ENCODE data around the gene MARCHF6. TPM values are rescaled to one million over a fixed set of nuclear protein-coding genes. Genes with fewer than 3 reads are reported as not detected.

Gene MARCHF6
- total and polyA plus RNA-seq, 9 of the 15 experiments (the other 6 are each of a cell fraction or from before 2014, with no cell fraction given) = 74.1 to 456 (median 116) TPM

DNA sequence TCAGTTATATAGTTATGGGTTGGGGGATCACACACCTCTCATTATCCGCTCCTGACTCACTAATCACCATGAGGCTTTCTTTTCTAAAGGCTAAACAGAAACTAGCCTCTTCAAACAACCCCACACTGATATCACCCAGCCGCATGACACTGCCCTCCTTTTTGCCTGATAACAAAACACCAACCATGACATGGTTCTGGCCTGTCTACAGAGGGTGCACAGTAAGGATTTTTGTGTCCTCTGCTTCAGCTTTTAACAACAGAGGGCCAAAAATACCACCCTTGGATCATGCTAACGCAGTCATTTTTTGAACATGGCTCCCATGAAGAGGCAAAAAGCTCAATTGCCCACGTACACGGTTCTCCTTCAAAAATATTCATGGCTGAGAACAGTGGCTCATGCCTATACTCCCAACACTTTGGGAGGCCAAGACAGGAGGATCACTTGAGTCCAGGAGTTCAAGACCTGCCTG, 49.8 kb upstream of the MARCHF6 start (continued):
- TF ChIP-seq POLR3A (IDR thresholded peaks at IDR 0.05; ENCODE audit: borderline replicate concordance, extremely low read depth, insufficient read depth, insufficient read length) = no peak
- TF ChIP-seq TFAM (CRISPR knock-in tag; conservative IDR thresholded peaks at IDR 0.05) = no peak
- TF ChIP-seq NFIC (IDR thresholded peaks at IDR 0.05) = no peak
- TF ChIP-seq BDP1 (IDR thresholded peaks at IDR 0.05; ENCODE audit: insufficient read depth, insufficient read length) = no peak
- TF ChIP-seq, protein P1, sequence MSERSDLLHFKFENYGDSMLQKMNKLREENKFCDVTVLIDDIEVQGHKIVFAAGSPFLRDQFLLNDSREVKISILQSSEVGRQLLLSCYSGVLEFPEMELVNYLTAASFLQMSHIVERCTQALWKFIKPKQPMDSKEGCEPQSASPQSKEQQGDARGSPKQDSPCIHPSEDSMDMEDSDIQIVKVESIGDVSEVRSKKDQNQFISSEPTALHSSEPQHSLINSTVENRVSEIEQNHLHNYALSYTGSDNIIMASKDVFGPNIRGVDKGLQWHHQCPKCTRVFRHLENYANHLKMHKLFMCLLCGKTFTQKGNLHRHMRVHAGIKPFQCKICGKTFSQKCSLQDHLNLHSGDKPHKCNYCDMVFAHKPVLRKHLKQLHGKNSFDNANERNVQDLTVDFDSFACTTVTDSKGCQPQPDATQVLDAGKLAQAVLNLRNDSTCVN (CRISPR knock-in tag; IDR thresholded peaks at IDR 0.05) = peak; percentile 94
- no peak for TF ChIP-seq WHSC1 (IDR thresholded peaks at IDR 0.05; ENCODE audit: low read length)
- TF ChIP-seq TCF3 (CRISPR knock-in tag; IDR thresholded peaks at IDR 0.05) = peak; percentile 79
- TF ChIP-seq ZNF586 (CRISPR knock-in tag; conservative IDR thresholded peaks at IDR 0.05) = no peak
- no peak for TF ChIP-seq PHB (CRISPR knock-in tag; IDR thresholded peaks at IDR 0.05)
- no peak for TF ChIP-seq SNIP1 (IDR thresholded peaks at IDR 0.05; ENCODE audit: low read depth)
- no peak for TF ChIP-seq COPS2 (conservative IDR thresholded peaks at IDR 0.05)
- TF ChIP-seq XRCC5 (IDR thresholded peaks at IDR 0.05; ENCODE audit: low read depth, low read length) = no peak
- peak; percentile 76 for TF ChIP-seq MAFG (tag; conservative IDR thresholded peaks at IDR 0.05)
- TF ChIP-seq ZNF584 (CRISPR knock-in tag; IDR thresholded peaks at IDR 0.05; ENCODE audit: low read depth) = peak; percentile 88; the same call in 1 of the 2 replicates
- no peak for TF ChIP-seq NR1H2 (CRISPR knock-in tag; IDR thresholded peaks at IDR 0.05)
- TF ChIP-seq TCFL5 (CRISPR knock-in tag; conservative IDR thresholded peaks at IDR 0.05) = peak; percentile 86
- no peak for TF ChIP-seq NFIX (CRISPR knock-in tag; IDR thresholded peaks at IDR 0.05; ENCODE audit: low read depth)
- TF ChIP-seq, protein P2, sequence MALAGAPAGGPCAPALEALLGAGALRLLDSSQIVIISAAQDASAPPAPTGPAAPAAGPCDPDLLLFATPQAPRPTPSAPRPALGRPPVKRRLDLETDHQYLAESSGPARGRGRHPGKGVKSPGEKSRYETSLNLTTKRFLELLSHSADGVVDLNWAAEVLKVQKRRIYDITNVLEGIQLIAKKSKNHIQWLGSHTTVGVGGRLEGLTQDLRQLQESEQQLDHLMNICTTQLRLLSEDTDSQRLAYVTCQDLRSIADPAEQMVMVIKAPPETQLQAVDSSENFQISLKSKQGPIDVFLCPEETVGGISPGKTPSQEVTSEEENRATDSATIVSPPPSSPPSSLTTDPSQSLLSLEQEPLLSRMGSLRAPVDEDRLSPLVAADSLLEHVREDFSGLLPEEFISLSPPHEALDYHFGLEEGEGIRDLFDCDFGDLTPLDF (CRISPR knock-in tag; IDR thresholded peaks at IDR 0.05) = no peak
- TF ChIP-seq ZFX (CRISPR knock-in tag; IDR thresholded peaks at IDR 0.05) = peak; percentile 72
- peak; percentile 63 for TF ChIP-seq NFE2 (IDR thresholded peaks at IDR 0.05; ENCODE audit: low read depth)
- TF ChIP-seq SNRNP70 (optimal IDR thresholded peaks at IDR 0.05; ENCODE audit: low read depth, low read length) = no peak
- TF ChIP-seq CBX2 (IDR thresholded peaks at IDR 0.05; ENCODE audit: insufficient read depth, low read length, poor library complexity, severe bottlenecking) = no peak
- TF ChIP-seq ADNP (tag; IDR thresholded peaks at IDR 0.05) = no peak
- TF ChIP-seq ZBTB7A (IDR thresholded peaks at IDR 0.05; ENCODE audit: borderline replicate concordance, control insufficient read depth, low read depth, low read length) = no peak
- peak; percentile 95 for TF ChIP-seq DPF2 (IDR thresholded peaks at IDR 0.05)
- TF ChIP-seq ATF1 (CRISPR knock-in tag; IDR thresholded peaks at IDR 0.05) = no peak
- TF ChIP-seq ATF1 (tag; IDR thresholded peaks at IDR 0.05) = peak; percentile 81
- TF ChIP-seq TRIM24 (IDR thresholded peaks at IDR 0.05) = peak; percentile 8 to 84; a peak in 3 of 4 replicates
- TF ChIP-seq SLC30A9 (CRISPR knock-in tag; IDR thresholded peaks at IDR 0.05) = no peak
- peak; percentile 85 for TF ChIP-seq ZNF174 (CRISPR knock-in tag; IDR thresholded peaks at IDR 0.05)
- no peak; the same call in 1 of the 2 replicates for TF ChIP-seq BCOR (IDR thresholded peaks at IDR 0.05)
- TF ChIP-seq, protein P3, sequence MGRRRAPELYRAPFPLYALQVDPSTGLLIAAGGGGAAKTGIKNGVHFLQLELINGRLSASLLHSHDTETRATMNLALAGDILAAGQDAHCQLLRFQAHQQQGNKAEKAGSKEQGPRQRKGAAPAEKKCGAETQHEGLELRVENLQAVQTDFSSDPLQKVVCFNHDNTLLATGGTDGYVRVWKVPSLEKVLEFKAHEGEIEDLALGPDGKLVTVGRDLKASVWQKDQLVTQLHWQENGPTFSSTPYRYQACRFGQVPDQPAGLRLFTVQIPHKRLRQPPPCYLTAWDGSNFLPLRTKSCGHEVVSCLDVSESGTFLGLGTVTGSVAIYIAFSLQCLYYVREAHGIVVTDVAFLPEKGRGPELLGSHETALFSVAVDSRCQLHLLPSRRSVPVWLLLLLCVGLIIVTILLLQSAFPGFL (CRISPR knock-in tag; IDR thresholded peaks at IDR 0.05) = no peak
